Spleen (tissue), 7 donors: ENCODE results near the gene SDK1.

ENCODE experiments used
- CTCF ChIP-seq, 11 experiments: fragments of 200-600 bp in 7 of 11; fragments of 450-650 bp in 4 of 11; sonication (generic) in 4 of 11; IDR thresholded peaks in 8 of 11; conservative IDR thresholded peaks in 3 of 11; 1 replicate in 7 of 11; 2 replicates in 4 of 11; pipeline versions ENCODE4 v1.4.0 to v1.8.0; 2016 to 2021; ENCODE audit warnings: antibody characterized with exemption in 11 of 11, inconsistent platforms in 4 of 11, mild to moderate bottlenecking in 1 of 11
- POLR2AphosphoS5 ChIP-seq, 3 donors: sonication (generic); formaldehyde crosslinking; IDR thresholded peaks; one replicate each; pipeline ENCODE4 v1.5.1; 2017; ENCODE audit warnings: antibody characterized with exemption in 3 of 3
- donor health status: DM: no; HTN: no; CAD: no; lungs with moderate emphysema.
- donor health status: DM: no; HTN: no; CAD: no.
- donor health status: DM: no; HTN: no; CAD: no.

- TF ChIP-seq CTCF (IDR thresholded peaks at IDR 0.05 in 8 of 11, conservative IDR thresholded peaks at IDR 0.05 in 3 of 11) (no peak), POLR2AphosphoS5 (IDR thresholded peaks at IDR 0.05) (no peak)
Measured at GRCh38 chr7:3795141-3795540, 494.1 kb downstream of the SDK1 start.
